GM23338 (cell line): ENCODE data around the gene BOK. TPM values are rescaled to one million over a fixed set of nuclear protein-coding genes. Genes with fewer than 3 reads are reported as not detected.

Experiments
- ATAC-seq: fragments of 200-7000 bp; cut with Tn5 transposase; 3 replicates; pipeline ENCODE4 v1.9.1; 2020
- DNase-seq: peaks from one replicate; pipeline ENCODE4 v3.0.0-alpha.2; 2015; ENCODE audit warnings: low spot score
- H2AFZ ChIP-seq: fragments of 200-600 bp; sonication (generic); 2 replicates; pipeline ENCODE4 v1.8.0; 2016; ENCODE audit warnings: antibody characterized with exemption, mild to moderate bottlenecking, moderate library complexity
- H3F3A ChIP-seq: fragments of 200-600 bp; sonication (generic); replicated peaks from 2 replicates; pipeline ENCODE4 v1.8.0; 2017; ENCODE audit warnings: antibody characterized with exemption, mixed run types, low read depth
- H3K27ac ChIP-seq: fragments of 200-600 bp; sonication (generic); 2 replicates; pipeline ENCODE4 v1.6.1; 2016; ENCODE audit warnings: low read depth
- H3K27me3 ChIP-seq: fragments of 200-600 bp; sonication (generic); 2 replicates; pipeline ENCODE4 v1.8.0; 2016; ENCODE audit warnings: mild to moderate bottlenecking, mixed run types, moderate library complexity; ENCODE audit not compliant: insufficient read depth
- H3K36me3 ChIP-seq: fragments of 200-600 bp; sonication (generic); 2 replicates; pipeline ENCODE4 v1.8.0; 2016; ENCODE audit warnings: mild to moderate bottlenecking; ENCODE audit not compliant: insufficient read depth
- H3K4me1 ChIP-seq: fragments of 200-600 bp; sonication (generic); 2 replicates; pipeline ENCODE4 v1.8.0; 2016; ENCODE audit warnings: mild to moderate bottlenecking, moderate library complexity; ENCODE audit not compliant: insufficient read depth
- H3K4me2 ChIP-seq: fragments of 200-600 bp; sonication (generic); 2 replicates; pipeline ENCODE4 v1.7.1; 2017; ENCODE audit warnings: mixed run types
- H3K4me3 ChIP-seq: fragments of 200-600 bp; sonication (generic); 2 replicates; pipeline ENCODE4 v1.6.1; 2016; ENCODE audit warnings: mixed run types
- H3K79me2 ChIP-seq: fragments of 200-600 bp; sonication (generic); replicated peaks from 2 replicates; pipeline ENCODE4 v1.8.0; 2017; ENCODE audit warnings: mild to moderate bottlenecking; ENCODE audit not compliant: insufficient read depth
- H3K9me2 ChIP-seq: fragments of 200-600 bp; sonication (generic); 2 replicates; pipeline ENCODE4 v1.8.0; 2017; ENCODE audit not compliant: insufficient read depth
- H4K20me1 ChIP-seq: fragments of 200-600 bp; sonication (generic); replicated peaks from 2 replicates; pipeline ENCODE4 v1.8.0; 2017; ENCODE audit warnings: mild to moderate bottlenecking; ENCODE audit not compliant: insufficient read depth
- H3K27ac Mint-ChIP-seq: 2 replicates; pipeline ENCODE4 v1.8.0; 2020; ENCODE audit warnings: inconsistent platforms, mild to moderate bottlenecking, moderate library complexity, mixed read lengths
- H3K27me3 Mint-ChIP-seq: 3 replicates; pipeline ENCODE4 v1.8.0; 2022; ENCODE audit warnings: low read depth, mild to moderate bottlenecking, moderate library complexity, mixed read lengths, inconsistent platforms; ENCODE audit not compliant: insufficient read depth, poor library complexity
- H3K36me3 Mint-ChIP-seq: 3 replicates; pipeline ENCODE4 v1.8.0; 2021; ENCODE audit warnings: low read depth, mild to moderate bottlenecking, inconsistent platforms, moderate library complexity, mixed read lengths
- H3K4me1 Mint-ChIP-seq: 3 replicates; pipeline ENCODE4 v1.8.0; 2020; ENCODE audit warnings: mild to moderate bottlenecking, inconsistent platforms, mixed read lengths
- H3K4me3 Mint-ChIP-seq: 3 replicates; pipeline ENCODE4 v1.8.0; 2021; ENCODE audit warnings: moderate library complexity, mild to moderate bottlenecking, inconsistent platforms, mixed read lengths
- H3K9me3 Mint-ChIP-seq: 3 replicates; pipeline ENCODE4 v1.8.0; 2020; ENCODE audit warnings: moderate library complexity, mild to moderate bottlenecking, inconsistent platforms, mixed read lengths
- CREB1 ChIP-seq: fragments of 250-450 bp; sonication (Bioruptor Pico); IDR thresholded peaks from 2 replicates; pipeline ENCODE4 v1.5.0; 2020; ENCODE audit warnings: low read depth, mild to moderate bottlenecking, moderate library complexity
- NANOG ChIP-seq: IDR thresholded peaks from 2 replicates; pipeline ENCODE4 v1.6.1; 2016; ENCODE audit warnings: antibody characterized with exemption, borderline replicate concordance
- POLR2AphosphoS5 ChIP-seq: IDR thresholded peaks from 2 replicates; pipeline ENCODE4 v1.6.1; 2016; ENCODE audit warnings: antibody characterized with exemption, low read depth
- STAT1 ChIP-seq: IDR thresholded peaks from one replicate; pipeline ENCODE4 v1.6.1; 2016; ENCODE audit warnings: antibody characterized with exemption; ENCODE audit not compliant: unreplicated experiment
- ZNF114 ChIP-seq: fragments of 250-450 bp; sonication (Bioruptor Pico); IDR thresholded peaks from 2 replicates; pipeline ENCODE4 v1.5.0; 2020; ENCODE audit warnings: mild to moderate bottlenecking, moderate library complexity
- polyA plus RNA-seq: library from polyadenylated mRNA; unstranded; fragments of >200 nt; fragmentation: Nextera tagmentation; extraction: Ambion mirVana; gene quantifications from 2 replicates; pipeline ENCODE4 v1.2.1, GENCODE V29; 2016
- total RNA-seq: library from RNA; depleted of rRNA; stranded (reverse); fragments of >200 nt; shearing (Covaris generic); gene quantifications from 2 replicates; pipeline ENCODE4 v1.2.3, GENCODE V29; 2014
- TF ChIP-seq, protein P1 (sequence below): IDR thresholded peaks from 2 replicates; pipeline ENCODE4 v1.6.1; 2016; ENCODE audit warnings: antibody characterized with exemption
- TF ChIP-seq, protein P2 (sequence below), 2 experiments: fragments of 200-600 bp in 1 of 2; sonication (generic) in 1 of 2; conservative IDR thresholded peaks; 2 replicates each; pipeline versions ENCODE4 v1.5.1 to v1.6.1; 2016 to 2017; ENCODE audit warnings: antibody characterized with exemption in 2 of 2, low read depth in 2 of 2, mild to moderate bottlenecking in 2 of 2, moderate library complexity in 1 of 2
- TF ChIP-seq, protein P3 (sequence below): IDR thresholded peaks from one replicate; pipeline ENCODE4 v1.6.1; 2018; ENCODE audit warnings: antibody characterized with exemption; ENCODE audit not compliant: unreplicated experiment

BOK gene
- total and polyA plus RNA-seq, 2 experiments from 2014 or later = 13.5 to 36.7 TPM

DNA sequence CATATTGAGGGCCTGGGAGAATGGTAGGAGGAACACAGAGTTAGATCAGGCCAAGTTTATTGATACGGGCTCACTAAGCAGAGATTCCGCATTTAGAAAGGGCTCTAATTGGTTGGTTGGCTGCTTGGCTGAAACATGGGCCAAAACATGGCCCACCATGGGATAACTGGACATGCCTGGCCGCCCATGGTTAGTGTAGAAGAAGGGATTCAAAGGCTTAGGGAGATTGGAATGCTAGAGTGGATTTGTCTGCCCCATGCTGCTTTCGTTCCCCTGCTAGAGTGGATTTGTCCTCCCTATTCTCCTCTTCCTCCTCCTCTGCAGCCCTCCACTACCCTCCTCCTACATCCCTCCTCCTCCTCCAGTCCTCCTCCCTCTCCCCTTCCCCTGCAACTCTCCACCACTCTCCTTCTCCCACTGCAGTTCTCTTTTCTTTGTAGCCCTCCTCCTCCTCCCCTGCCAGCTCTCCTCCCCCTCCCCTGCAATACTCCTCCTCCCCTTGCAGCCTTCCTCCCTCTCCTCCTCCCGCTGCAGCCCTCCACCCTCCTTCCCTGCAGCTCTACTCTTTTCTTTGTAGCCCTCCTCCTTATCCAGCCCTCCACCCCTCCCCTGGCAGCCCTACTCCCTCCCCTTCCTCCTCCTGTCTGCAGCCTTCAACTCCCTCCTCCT is 17.2 kb downstream of the BOK start (continued):
- TF ChIP-seq, protein P1, sequence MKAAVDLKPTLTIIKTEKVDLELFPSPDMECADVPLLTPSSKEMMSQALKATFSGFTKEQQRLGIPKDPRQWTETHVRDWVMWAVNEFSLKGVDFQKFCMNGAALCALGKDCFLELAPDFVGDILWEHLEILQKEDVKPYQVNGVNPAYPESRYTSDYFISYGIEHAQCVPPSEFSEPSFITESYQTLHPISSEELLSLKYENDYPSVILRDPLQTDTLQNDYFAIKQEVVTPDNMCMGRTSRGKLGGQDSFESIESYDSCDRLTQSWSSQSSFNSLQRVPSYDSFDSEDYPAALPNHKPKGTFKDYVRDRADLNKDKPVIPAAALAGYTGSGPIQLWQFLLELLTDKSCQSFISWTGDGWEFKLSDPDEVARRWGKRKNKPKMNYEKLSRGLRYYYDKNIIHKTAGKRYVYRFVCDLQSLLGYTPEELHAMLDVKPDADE = no peak

DNA sequence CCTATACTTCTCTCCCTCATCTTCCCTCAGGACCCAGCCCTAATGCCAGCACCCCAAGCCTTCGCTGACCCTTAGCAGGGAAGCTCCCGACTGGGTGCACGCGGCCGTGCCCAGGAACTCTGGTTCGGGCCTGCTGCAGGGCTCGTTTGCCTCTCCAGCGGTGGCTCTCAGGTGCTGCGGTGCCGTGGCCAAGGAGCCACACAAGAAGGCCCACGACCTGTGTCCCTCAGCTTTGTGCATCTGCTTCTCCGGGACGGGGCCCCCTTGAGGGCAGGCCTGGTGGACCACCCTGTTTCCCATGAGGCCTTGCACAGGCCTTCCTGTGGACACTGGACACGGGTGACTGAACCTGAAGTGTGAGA is 17.7 kb downstream of the BOK start:
- Histone ChIP-seq H3F3A (no peaks in the 10 kb centered on the region), H3K27me3 (no peaks in the 10 kb centered on the region), H3K27ac (no peak overlapping the region), H3K4me2 (no peak overlapping the region), H3K79me2 (no peaks in the 10 kb centered on the region), H3K4me1 (no peaks in the 10 kb centered on the region), H3K9me2 (no peaks in the 10 kb centered on the region), H4K20me1 (no peaks in the 10 kb centered on the region; the same call in 1 of the 2 replicates), H2AFZ (no peak overlapping the region), H3K36me3 (no peaks in the 10 kb centered on the region), H3K4me3 (no peak overlapping the region)
- Mint-ChIP-seq H3K4me3 (no peak overlapping the region), H3K36me3 (peaks cover 31% of the 10 kb centered on the region), H3K4me1 (peaks cover 3% of the 10 kb centered on the region), H3K27ac (no peak overlapping the region), H3K9me3 (peaks cover 4% of the 10 kb centered on the region; the same call in 2 of the 3 replicates), H3K27me3 (peaks cover 10% of the 10 kb centered on the region)
- ATAC-seq (peak; percentile 46), DNase-seq (peak; percentile 44)
- TF ChIP-seq CREB1 = no peak
- no peak for TF ChIP-seq NANOG
- TF ChIP-seq, protein P2, sequence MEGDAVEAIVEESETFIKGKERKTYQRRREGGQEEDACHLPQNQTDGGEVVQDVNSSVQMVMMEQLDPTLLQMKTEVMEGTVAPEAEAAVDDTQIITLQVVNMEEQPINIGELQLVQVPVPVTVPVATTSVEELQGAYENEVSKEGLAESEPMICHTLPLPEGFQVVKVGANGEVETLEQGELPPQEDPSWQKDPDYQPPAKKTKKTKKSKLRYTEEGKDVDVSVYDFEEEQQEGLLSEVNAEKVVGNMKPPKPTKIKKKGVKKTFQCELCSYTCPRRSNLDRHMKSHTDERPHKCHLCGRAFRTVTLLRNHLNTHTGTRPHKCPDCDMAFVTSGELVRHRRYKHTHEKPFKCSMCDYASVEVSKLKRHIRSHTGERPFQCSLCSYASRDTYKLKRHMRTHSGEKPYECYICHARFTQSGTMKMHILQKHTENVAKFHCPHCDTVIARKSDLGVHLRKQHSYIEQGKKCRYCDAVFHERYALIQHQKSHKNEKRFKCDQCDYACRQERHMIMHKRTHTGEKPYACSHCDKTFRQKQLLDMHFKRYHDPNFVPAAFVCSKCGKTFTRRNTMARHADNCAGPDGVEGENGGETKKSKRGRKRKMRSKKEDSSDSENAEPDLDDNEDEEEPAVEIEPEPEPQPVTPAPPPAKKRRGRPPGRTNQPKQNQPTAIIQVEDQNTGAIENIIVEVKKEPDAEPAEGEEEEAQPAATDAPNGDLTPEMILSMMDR (conservative IDR thresholded peaks at IDR 0.05; ENCODE audit: low read depth in 2 of 2) = peak; percentile 32 to 37; a peak in 3 of 4 replicates
- no peak for TF ChIP-seq POLR2AphosphoS5
- TF ChIP-seq STAT1 = no peak
- TF ChIP-seq, protein P1 = no peak
- no peak for TF ChIP-seq ZNF114 (CRISPR knock-in tag)
- TF ChIP-seq, protein P3, sequence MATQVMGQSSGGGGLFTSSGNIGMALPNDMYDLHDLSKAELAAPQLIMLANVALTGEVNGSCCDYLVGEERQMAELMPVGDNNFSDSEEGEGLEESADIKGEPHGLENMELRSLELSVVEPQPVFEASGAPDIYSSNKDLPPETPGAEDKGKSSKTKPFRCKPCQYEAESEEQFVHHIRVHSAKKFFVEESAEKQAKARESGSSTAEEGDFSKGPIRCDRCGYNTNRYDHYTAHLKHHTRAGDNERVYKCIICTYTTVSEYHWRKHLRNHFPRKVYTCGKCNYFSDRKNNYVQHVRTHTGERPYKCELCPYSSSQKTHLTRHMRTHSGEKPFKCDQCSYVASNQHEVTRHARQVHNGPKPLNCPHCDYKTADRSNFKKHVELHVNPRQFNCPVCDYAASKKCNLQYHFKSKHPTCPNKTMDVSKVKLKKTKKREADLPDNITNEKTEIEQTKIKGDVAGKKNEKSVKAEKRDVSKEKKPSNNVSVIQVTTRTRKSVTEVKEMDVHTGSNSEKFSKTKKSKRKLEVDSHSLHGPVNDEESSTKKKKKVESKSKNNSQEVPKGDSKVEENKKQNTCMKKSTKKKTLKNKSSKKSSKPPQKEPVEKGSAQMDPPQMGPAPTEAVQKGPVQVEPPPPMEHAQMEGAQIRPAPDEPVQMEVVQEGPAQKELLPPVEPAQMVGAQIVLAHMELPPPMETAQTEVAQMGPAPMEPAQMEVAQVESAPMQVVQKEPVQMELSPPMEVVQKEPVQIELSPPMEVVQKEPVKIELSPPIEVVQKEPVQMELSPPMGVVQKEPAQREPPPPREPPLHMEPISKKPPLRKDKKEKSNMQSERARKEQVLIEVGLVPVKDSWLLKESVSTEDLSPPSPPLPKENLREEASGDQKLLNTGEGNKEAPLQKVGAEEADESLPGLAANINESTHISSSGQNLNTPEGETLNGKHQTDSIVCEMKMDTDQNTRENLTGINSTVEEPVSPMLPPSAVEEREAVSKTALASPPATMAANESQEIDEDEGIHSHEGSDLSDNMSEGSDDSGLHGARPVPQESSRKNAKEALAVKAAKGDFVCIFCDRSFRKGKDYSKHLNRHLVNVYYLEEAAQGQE = no peak
